Spinal cord (tissue), 4 donors: Measurements from ENCODE around the gene RASA2. TPM values are rescaled to one million over a fixed set of nuclear protein-coding genes. Genes with fewer than 3 reads are reported as not detected.

Source experiments
- polyA plus RNA-seq, 2 donors: library from polyadenylated mRNA; unstranded; fragments of 120-200 nt; gene quantifications; one replicate each; pipeline ENCODE4 v1.2.1, GENCODE V29; 2013; ENCODE audit not compliant: insufficient read length in 2 of 2
- total RNA-seq, 2 donors: library from RNA; depleted of rRNA in 1 of 2; stranded (reverse); fragments of 120-200 nt in 1 of 2; fragments of >200 nt in 1 of 2; gene quantifications; one replicate each; pipeline versions ENCODE4 v1.2.3 to v1.2.4, GENCODE V29; 2013 to 2014

The RASA2 gene
- total and polyA plus RNA-seq, 4 donors: 17.4 to 27.9 (median 19.0) TPM

Other genes with a start within 250 kb of the RASA2 start
- 100 to 1,000 TPM in 1 of 2 donors, 10 to 100 TPM in 1; 76.8 to 118 TPM for gene ZBTB38, start 118.5 kb upstream of the RASA2 start, total RNA-seq
- 10 to 100 TPM; 39.1 to 51.6 TPM for gene ZBTB38, start 118.5 kb upstream of the RASA2 start, polyA plus RNA-seq